NB4 (cell line): ENCODE measurements around the gene FNIP2.

Experiments used
- DNase-seq: peaks from one replicate; pipeline ENCODE4 v3.0.0; 2010; ENCODE audit warnings: low read depth
- H3K4me3 ChIP-seq: one replicate; pipeline ENCODE4 v1.5.1; 2011; ENCODE audit warnings: mild to moderate bottlenecking, low read depth, low read length, moderate library complexity
- MYC ChIP-seq: IDR thresholded peaks from 2 replicates; pipeline ENCODE4 v1.6.1; 2011; ENCODE audit warnings: low read depth, low read length
- POLR2A ChIP-seq: IDR thresholded peaks from 2 replicates; pipeline ENCODE4 v1.6.1; 2011; ENCODE audit warnings: mild to moderate bottlenecking; ENCODE audit not compliant: insufficient read length; ENCODE audit errors: extremely low read depth
- TF ChIP-seq, protein P1 (sequence below): IDR thresholded peaks from one replicate; pipeline ENCODE4 v1.5.1; 2012; ENCODE audit warnings: low read depth, low read length
- TF ChIP-seq, protein P2 (sequence below): IDR thresholded peaks from 2 replicates; pipeline ENCODE4 v1.6.1; 2011; ENCODE audit warnings: low read depth, low read length

Gene FNIP2

DNA sequence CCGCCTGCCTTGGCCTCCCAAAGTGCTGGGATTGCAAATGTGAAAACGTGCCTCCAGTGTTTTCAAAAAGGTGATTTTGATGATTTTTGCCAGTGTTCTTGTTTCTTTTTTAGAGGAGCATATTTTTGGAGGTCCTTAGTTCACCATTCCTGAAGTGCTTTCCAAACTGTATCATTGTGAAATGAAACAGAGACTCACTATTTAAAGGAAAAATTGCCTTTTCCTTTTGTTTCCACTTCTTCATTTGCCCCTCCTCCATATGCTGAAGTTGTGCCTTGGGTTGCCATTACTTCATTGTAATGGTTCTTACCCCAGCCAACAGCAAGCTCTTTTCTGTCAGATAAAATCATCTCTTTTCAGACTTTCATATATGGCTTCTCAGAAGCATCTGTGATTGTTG is 164.4 kb downstream of the FNIP2 start:
- no peak overlapping the region for H3K4me3 ChIP-seq

DNA sequence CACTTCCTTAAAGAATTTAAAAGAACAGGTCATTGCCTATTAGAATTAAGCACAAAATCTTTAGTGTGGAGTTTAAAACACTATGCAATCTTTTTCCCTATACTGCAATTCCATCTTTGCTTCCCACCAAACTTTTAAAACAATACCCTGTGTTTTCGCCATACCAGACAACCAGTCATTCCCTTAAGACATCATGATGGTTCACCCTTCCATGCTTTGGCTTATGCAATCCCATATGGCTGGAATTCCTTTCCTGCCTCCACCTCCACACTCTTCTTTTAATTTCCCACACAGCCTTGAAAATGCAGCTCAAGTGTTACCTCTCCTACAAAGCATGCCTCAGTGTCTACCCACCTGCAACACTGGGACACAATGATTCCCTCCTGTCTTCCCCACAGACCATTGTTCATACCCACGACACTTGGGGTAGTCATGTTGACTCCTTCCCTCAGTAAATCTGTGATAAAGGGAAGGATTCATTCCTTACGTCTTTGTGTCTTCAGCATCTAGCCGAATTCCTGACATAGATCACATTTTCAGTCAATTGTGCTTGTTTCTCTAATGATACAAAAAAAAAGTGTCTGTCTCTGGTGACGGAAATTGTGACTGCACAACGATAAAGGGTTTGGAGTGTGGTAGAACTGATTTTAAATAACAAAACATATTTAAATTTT is 166.3 kb downstream of the FNIP2 start:
- H3K4me3 ChIP-seq: no peak overlapping the region
- no peak for DNase-seq
- TF ChIP-seq MYC: no peak
- TF ChIP-seq, protein P1, sequence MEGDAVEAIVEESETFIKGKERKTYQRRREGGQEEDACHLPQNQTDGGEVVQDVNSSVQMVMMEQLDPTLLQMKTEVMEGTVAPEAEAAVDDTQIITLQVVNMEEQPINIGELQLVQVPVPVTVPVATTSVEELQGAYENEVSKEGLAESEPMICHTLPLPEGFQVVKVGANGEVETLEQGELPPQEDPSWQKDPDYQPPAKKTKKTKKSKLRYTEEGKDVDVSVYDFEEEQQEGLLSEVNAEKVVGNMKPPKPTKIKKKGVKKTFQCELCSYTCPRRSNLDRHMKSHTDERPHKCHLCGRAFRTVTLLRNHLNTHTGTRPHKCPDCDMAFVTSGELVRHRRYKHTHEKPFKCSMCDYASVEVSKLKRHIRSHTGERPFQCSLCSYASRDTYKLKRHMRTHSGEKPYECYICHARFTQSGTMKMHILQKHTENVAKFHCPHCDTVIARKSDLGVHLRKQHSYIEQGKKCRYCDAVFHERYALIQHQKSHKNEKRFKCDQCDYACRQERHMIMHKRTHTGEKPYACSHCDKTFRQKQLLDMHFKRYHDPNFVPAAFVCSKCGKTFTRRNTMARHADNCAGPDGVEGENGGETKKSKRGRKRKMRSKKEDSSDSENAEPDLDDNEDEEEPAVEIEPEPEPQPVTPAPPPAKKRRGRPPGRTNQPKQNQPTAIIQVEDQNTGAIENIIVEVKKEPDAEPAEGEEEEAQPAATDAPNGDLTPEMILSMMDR: no peak
- TF ChIP-seq, protein P2, sequence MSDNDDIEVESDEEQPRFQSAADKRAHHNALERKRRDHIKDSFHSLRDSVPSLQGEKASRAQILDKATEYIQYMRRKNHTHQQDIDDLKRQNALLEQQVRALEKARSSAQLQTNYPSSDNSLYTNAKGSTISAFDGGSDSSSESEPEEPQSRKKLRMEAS: no peak
- no peak for TF ChIP-seq POLR2A

More for the DNA sequence above, 164.4 kb downstream of the FNIP2 start:
- TF ChIP-seq MYC: no peak
- no peak for TF ChIP-seq POLR2A
- TF ChIP-seq, protein P1: no peak
- TF ChIP-seq, protein P2: no peak
- no peak for DNase-seq

DNA sequence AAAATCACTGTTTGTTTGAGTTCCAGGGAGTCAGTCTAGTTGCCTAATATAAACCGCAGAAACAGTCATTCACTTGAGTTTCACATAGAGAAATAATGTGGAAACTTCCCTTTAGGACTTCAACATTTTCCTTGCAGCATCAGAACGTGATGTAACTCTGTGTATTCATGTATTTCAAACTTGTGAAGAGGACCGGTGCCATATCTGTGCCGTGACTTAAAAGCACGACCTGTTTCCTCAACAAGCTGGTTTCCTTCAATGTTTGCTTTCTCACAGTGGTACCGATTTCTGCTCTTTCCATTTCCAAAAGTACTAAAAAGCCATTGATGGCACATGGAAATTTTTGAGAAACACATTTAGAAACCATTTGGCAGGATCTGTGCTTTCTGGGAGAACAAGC is 167.4 kb downstream of the FNIP2 start:
- no peak overlapping the region for H3K4me3 ChIP-seq
- TF ChIP-seq, protein P2: no peak
- TF ChIP-seq, protein P1: no peak
- TF ChIP-seq POLR2A (no peak), MYC (no peak)
- DNase-seq: peak; percentile 43

DNA sequence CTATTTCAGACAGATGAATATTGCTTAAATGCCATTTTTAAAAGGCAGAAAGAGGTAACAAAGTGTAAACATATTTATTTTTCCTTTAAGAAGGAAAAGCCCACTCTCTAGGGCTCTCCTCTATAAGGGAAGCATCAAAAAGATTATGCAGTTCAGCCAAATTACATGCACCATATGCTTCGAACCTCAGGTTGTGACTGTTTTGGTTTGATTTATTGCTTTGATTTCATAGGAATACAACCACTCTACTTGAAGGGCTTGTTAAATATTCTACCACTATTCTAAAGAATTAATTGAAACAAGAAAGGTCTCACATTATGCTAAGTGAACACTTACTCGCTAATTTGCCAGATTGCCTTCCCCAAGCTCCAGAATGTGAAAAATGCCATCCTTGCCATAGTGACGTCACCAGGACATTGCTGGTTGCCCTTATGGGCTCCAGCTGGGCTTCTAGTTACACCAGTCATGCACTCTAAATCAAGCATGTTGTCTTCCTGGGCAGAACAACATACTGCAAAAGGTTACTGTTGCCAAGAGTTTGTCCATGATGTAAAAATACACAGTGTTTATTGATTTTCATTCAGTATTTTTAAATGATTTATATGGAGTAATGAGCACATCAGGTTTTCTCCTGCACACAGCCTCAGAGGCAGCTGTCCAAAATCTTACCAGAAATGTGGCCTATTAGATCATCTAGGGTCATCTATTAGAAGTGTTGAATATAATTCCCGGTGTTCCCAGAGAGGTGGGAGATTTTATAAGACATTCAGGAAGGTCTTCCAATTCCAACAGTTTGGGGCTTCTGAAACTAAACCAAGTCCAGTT is 169.6 kb downstream of the FNIP2 start:
- DNase-seq: no peak
- TF ChIP-seq POLR2A: no peak
- TF ChIP-seq, protein P1: no peak
- TF ChIP-seq, protein P2: no peak
- TF ChIP-seq MYC: no peak
- H3K4me3 ChIP-seq: no peak overlapping the region

DNA sequence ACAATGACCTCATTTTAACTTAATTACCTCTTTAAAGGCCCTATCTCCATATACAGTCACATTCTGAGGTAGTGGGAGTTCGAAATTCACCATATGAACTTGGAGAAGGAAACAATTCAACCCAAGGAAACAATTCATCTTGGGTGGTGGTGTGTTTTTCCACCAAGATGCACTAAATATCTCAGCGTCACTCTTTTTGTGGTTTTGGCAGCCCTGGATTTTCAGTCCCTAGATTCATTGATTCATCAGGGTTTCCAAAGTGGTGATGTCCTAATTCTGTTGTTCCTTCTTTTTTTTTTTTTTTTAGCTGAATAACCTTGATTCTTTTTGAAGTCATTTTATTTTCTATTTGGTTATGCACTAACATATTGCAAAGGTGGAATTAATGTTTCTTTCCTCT is 171.4 kb downstream of the FNIP2 start:
- no peak overlapping the region for H3K4me3 ChIP-seq
- TF ChIP-seq MYC (no peak), POLR2A (no peak)
- TF ChIP-seq, protein P2: no peak
- TF ChIP-seq, protein P1: no peak
- DNase-seq: no peak
